ENCODE results near the gene FLT1. TPM values are rescaled to one million over a fixed set of nuclear protein-coding genes. Genes with fewer than 3 reads are reported as not detected.

Gene FLT1, protein sequence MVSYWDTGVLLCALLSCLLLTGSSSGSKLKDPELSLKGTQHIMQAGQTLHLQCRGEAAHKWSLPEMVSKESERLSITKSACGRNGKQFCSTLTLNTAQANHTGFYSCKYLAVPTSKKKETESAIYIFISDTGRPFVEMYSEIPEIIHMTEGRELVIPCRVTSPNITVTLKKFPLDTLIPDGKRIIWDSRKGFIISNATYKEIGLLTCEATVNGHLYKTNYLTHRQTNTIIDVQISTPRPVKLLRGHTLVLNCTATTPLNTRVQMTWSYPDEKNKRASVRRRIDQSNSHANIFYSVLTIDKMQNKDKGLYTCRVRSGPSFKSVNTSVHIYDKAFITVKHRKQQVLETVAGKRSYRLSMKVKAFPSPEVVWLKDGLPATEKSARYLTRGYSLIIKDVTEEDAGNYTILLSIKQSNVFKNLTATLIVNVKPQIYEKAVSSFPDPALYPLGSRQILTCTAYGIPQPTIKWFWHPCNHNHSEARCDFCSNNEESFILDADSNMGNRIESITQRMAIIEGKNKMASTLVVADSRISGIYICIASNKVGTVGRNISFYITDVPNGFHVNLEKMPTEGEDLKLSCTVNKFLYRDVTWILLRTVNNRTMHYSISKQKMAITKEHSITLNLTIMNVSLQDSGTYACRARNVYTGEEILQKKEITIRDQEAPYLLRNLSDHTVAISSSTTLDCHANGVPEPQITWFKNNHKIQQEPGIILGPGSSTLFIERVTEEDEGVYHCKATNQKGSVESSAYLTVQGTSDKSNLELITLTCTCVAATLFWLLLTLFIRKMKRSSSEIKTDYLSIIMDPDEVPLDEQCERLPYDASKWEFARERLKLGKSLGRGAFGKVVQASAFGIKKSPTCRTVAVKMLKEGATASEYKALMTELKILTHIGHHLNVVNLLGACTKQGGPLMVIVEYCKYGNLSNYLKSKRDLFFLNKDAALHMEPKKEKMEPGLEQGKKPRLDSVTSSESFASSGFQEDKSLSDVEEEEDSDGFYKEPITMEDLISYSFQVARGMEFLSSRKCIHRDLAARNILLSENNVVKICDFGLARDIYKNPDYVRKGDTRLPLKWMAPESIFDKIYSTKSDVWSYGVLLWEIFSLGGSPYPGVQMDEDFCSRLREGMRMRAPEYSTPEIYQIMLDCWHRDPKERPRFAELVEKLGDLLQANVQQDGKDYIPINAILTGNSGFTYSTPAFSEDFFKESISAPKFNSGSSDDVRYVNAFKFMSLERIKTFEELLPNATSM (N-terminal part only)
- 53.7 and 133 TPM in 2 replicates for total RNA-seq

DNA sequence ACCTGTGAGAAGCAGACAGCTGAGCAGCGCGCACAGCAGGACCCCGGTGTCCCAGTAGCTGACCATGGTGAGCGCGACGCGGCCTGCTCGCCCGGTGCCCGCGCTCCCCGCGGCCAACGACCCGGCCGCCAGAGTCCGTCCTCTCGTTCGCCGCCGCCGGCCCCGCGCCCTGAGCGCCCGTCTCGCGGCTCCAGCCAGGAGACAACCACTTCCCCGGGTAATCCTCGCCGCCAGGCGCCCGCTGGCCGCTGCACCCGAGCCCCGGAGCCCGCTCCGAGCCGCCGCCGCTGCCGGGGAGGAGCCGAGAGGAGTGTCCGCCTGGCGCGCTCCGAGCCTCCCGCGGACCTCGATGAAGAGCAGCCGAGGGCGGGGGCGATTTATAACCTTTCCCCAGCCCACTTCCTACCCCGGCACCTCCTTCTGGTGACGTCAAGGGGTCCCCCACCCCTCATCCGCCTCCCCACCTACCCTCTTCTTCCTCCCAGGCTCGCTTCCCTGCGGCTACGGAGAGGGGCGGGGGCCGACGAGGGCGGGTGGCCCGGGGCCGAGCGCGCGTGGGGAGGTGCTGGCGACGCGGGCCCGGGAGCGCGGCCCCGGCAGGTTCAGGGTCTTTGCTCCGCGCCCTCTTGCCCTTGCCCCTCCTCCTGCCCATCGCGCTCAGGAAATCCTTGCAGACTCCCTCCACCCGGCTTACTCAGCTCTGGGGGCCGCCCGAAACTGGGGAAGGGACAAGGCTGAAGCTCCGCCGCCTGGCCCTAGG is at the start of gene FLT1:
Gene FLT1, minus strand, starts transcription at position 351 of the 760 bp plus-strand sequence. Its CDS starts 285 bp downstream, at position 66.

Other genes with a start within 250 kb of the FLT1 start
- 101 and 129 TPM in 2 replicates for gene POMP, start 164.0 kb upstream of the FLT1 start, total RNA-seq
- gene SLC46A3, start 223.8 kb upstream of the FLT1 start, total RNA-seq, result 13.0 and 15.4 TPM in 2 replicates